HG03342 (cell line): Measurements from ENCODE around the gene UGT2B28.
"Not testable (repeated sequence)": the region's sequence is repeated elsewhere in the genome, so short reads cannot be mapped to it uniquely, and the experiment has no call there.

Source experiments
- ATAC-seq: cut with Tn5 transposase; IDR thresholded peaks from one replicate; pipeline ENCODE4 v1.9.1; 2021; ENCODE audit warnings: mild to moderate bottlenecking, moderate library complexity; ENCODE audit not compliant: unreplicated experiment

Gene UGT2B28

GRCh38 chr4:69343114-69343513, 62.8 kb downstream of the UGT2B28 start:
- ATAC-seq: not testable (repeated sequence)

DNA sequence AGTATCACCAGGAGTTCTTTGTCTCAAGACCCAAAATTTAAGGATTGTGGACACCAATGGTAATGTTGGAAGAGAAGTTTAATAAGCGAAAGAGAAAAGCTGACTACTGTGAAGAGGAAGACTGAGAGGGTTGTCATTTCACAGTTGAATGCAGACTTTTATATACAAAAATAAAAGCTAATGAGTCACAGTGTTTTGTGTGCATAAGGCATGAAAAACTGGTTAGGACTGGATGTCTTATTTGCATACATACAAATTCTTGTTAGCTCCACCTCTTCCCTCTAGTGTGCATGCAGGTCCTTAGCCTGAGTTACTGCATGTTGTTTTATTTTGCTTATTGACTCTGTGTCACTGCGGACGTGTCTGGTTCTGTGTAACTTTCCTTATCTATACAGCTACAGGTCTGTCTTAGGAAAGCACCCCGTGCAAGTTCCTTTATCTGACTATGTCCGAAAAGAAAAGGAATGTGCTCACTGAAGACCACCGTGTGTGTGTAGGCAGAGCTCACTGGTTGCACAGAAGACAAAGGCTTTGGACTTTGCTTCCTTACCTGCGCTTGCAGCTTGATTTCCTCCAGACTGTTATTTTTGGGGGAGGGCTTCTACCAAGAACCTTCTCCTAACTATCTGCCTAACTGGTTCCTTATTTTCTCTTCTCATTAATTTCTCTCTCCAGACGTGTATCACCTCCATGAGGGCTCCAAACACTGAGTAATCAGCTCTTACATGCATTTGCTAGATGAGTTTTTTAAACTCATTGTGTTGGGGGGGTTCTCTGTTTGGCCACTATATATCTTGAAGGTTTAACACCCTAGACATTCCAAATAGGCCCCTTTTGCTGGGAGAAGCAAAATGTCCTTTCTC, 63.5 kb downstream of the UGT2B28 start:
- ATAC-seq: not testable (repeated sequence)
